CD14-positive monocyte (primary cell): ENCODE data around the gene GLIPR1L2. TPM values are rescaled to one million over a fixed set of nuclear protein-coding genes. Genes with fewer than 3 reads are reported as not detected.

Experiments
- DNase-seq, 3 donors: peaks; one replicate each; pipeline ENCODE4 v3.0.0-alpha.2; 2011 to 2022
- H2AFZ ChIP-seq: 2 replicates; pipeline ENCODE4 v1.6.0; 2012; ENCODE audit warnings: mild to moderate bottlenecking, low read depth, low read length, inconsistent platforms; ENCODE audit not compliant: insufficient read depth, poor library complexity, severe bottlenecking
- H3K27ac ChIP-seq, 2 donors: 1 replicate in 1 of 2; 2 replicates in 1 of 2; pipeline ENCODE4 v1.5.1; 2012 to 2013; ENCODE audit warnings: low read length in 2 of 2, control low read depth in 1 of 2, inconsistent platforms in 1 of 2, low read depth in 1 of 2, mild to moderate bottlenecking in 1 of 2
- H3K27me3 ChIP-seq, 2 donors: one replicate each; pipeline versions ENCODE4 v1.6.0 to v1.6.1; 2011 to 2013; ENCODE audit warnings: low read length in 2 of 2; ENCODE audit not compliant: control insufficient read depth in 2 of 2, insufficient read depth in 2 of 2
- H3K36me3 ChIP-seq, 2 donors: replicated peaks in 1 of 2; 1 replicate in 1 of 2; 2 replicates in 1 of 2; pipeline versions ENCODE4 v1.5.1 to v1.6.1; 2012 to 2013; ENCODE audit warnings: low read length in 2 of 2, control low read depth in 1 of 2, inconsistent platforms in 1 of 2, mild to moderate bottlenecking in 1 of 2; ENCODE audit not compliant: insufficient read depth in 2 of 2, control insufficient read depth in 1 of 2
- H3K4me1 ChIP-seq, 2 donors: 1 replicate in 1 of 2; 2 replicates in 1 of 2; pipeline versions ENCODE4 v1.5.1 to v1.6.1; 2012 to 2013; ENCODE audit warnings: low read length in 2 of 2, control low read depth in 1 of 2, inconsistent platforms in 1 of 2, mild to moderate bottlenecking in 1 of 2, moderate library complexity in 1 of 2; ENCODE audit not compliant: insufficient read depth in 2 of 2, control insufficient read depth in 1 of 2
- H3K4me2 ChIP-seq: replicated peaks from 2 replicates; pipeline ENCODE3; 2012; ENCODE audit warnings: low read length, moderate library complexity, mild to moderate bottlenecking; ENCODE audit not compliant: poor library complexity, severe bottlenecking; ENCODE audit errors: extremely low read depth
- H3K4me3 ChIP-seq, 3 experiments: fragments of 200-600 bp in 1 of 3; sonication (generic) in 1 of 3; replicated peaks in 1 of 3; 1 replicate in 2 of 3; 2 replicates in 1 of 3; pipeline ENCODE4 v1.5.1; 2011 to 2013; ENCODE audit warnings: low read length in 3 of 3, mild to moderate bottlenecking in 3 of 3, control low read depth in 2 of 3, low read depth in 2 of 3, inconsistent platforms in 1 of 3, moderate library complexity in 1 of 3
- H3K79me2 ChIP-seq: 2 replicates; pipeline ENCODE4 v1.6.0; 2012; ENCODE audit warnings: mild to moderate bottlenecking, control low read depth, inconsistent platforms, low read length, moderate library complexity; ENCODE audit not compliant: insufficient read depth
- H3K9ac ChIP-seq: 2 replicates; pipeline ENCODE4 v1.6.0; 2017; ENCODE audit warnings: low read length, mild to moderate bottlenecking; ENCODE audit not compliant: insufficient read depth, poor library complexity, severe bottlenecking
- H3K9me3 ChIP-seq, 2 donors: replicated peaks in 1 of 2; 1 replicate in 1 of 2; 2 replicates in 1 of 2; pipeline versions ENCODE4 v1.5.1 to v1.6.1; 2012 to 2013; ENCODE audit warnings: low read length in 2 of 2, control low read depth in 1 of 2; ENCODE audit not compliant: control insufficient read depth in 1 of 2, insufficient read depth in 1 of 2
- H4K20me1 ChIP-seq: 2 replicates; pipeline ENCODE4 v1.6.0; 2012; ENCODE audit warnings: mild to moderate bottlenecking, low read length, control low read depth, moderate library complexity; ENCODE audit not compliant: insufficient read depth
- H3K27ac Mint-ChIP-seq, 7 donors: one replicate each; pipeline ENCODE4 v1.8.0; 2020; ENCODE audit warnings: mild to moderate bottlenecking in 7 of 7, mixed read lengths in 7 of 7, moderate library complexity in 6 of 7, inconsistent platforms in 2 of 7
- H3K27me3 Mint-ChIP-seq, 3 donors: one replicate each; pipeline ENCODE4 v1.8.0; 2021 to 2022; ENCODE audit warnings: low read depth in 3 of 3, mild to moderate bottlenecking in 3 of 3, mixed read lengths in 3 of 3, moderate library complexity in 3 of 3, inconsistent platforms in 1 of 3
- H3K36me3 Mint-ChIP-seq, 2 donors: one replicate each; pipeline ENCODE4 v1.8.0; 2020; ENCODE audit warnings: mixed read lengths in 2 of 2, inconsistent platforms in 1 of 2, mild to moderate bottlenecking in 1 of 2
- H3K4me1 Mint-ChIP-seq: one replicate; pipeline ENCODE4 v1.8.0; 2020; ENCODE audit warnings: mild to moderate bottlenecking, mixed read lengths
- H3K4me3 Mint-ChIP-seq, 2 donors: one replicate each; pipeline ENCODE4 v1.8.0; 2020; ENCODE audit warnings: mild to moderate bottlenecking in 2 of 2, mixed read lengths in 2 of 2, moderate library complexity in 1 of 2
- H3K9me3 Mint-ChIP-seq, 7 donors: one replicate each; pipeline ENCODE4 v1.8.0; 2020 to 2022; ENCODE audit warnings: mixed read lengths in 7 of 7, mild to moderate bottlenecking in 6 of 7, moderate library complexity in 6 of 7, inconsistent platforms in 2 of 7
- WGBS: methylation state at CpG from one replicate; pipeline ENCODE4 v1.1.5; 2013; ENCODE audit warnings: missing lambda C conversion rate; ENCODE audit not compliant: insufficient coverage; 5-methylcytosine and 5-hydroxymethylcytosine counted together
- intact Hi-C, 2 donors: fragments of 100-400 bp; cut with micrococcal nuclease; formaldehyde crosslinking; loops; one replicate each; pipeline versions ENCODE4 v1.15.0 to v1.15.1; 2023
- polyA plus RNA-seq, 3 donors: library from polyadenylated mRNA; depleted of rRNA in 1 of 3; unstranded in 2 of 3; stranded (reverse) in 1 of 3; fragments of 300-500 nt in 2 of 3; fragments of >200 nt in 1 of 3; fragmentation: Illumina TruSeq in 2 of 3; gene quantifications; 1 replicate in 2 of 3; 2 replicates in 1 of 3; pipeline ENCODE4 v1.2.3, GENCODE V29; 2012 to 2021
- TF ChIP-seq, protein P1 (sequence below): fragments of 200-600 bp; IDR thresholded peaks from one replicate; pipeline ENCODE4 v1.8.0; 2022; ENCODE audit warnings: antibody characterized with exemption, mild to moderate bottlenecking

The GLIPR1L2 gene
- polyA plus RNA-seq, 3 donors, result 0.11 to 0.24 TPM; not detected in 1

DNA sequence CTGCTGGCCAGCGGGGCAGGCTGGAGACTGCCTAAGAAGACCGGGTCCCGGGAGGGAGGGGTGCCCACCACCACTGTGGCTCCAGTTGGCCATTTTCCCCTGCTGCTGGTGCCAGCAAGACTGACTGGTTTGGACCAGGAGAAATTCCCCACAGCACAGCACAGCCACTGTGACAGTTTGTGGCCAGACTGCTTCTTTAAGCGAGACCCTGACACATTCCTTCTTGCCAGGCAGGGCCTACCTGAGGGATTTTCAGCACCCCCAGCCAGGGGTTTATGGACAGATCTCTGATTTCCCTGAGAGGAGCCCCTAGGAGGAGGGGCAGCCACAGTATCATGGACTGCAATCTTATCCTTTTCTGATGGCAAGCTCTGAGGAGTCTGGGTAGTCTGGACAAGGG lies 40.9 kb upstream of the GLIPR1L2 start:
- TF ChIP-seq, protein P1, sequence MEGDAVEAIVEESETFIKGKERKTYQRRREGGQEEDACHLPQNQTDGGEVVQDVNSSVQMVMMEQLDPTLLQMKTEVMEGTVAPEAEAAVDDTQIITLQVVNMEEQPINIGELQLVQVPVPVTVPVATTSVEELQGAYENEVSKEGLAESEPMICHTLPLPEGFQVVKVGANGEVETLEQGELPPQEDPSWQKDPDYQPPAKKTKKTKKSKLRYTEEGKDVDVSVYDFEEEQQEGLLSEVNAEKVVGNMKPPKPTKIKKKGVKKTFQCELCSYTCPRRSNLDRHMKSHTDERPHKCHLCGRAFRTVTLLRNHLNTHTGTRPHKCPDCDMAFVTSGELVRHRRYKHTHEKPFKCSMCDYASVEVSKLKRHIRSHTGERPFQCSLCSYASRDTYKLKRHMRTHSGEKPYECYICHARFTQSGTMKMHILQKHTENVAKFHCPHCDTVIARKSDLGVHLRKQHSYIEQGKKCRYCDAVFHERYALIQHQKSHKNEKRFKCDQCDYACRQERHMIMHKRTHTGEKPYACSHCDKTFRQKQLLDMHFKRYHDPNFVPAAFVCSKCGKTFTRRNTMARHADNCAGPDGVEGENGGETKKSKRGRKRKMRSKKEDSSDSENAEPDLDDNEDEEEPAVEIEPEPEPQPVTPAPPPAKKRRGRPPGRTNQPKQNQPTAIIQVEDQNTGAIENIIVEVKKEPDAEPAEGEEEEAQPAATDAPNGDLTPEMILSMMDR, result no peak
- no peaks in the 10 kb centered on the region for H3K4me1 ChIP-seq
- Mint-ChIP-seq H3K9me3 (peaks cover 0 to 15% (median 8%) of the 10 kb centered on the region in 7 donors), H3K4me1 (peaks cover 2% of the 10 kb centered on the region), H3K27me3 (peaks cover 0 to 4% (median 2%) of the 10 kb centered on the region in 3 donors), H3K4me3 (no peak overlapping the region), H3K27ac (no peak overlapping the region), H3K36me3 (no peaks in the 10 kb centered on the region)
- H4K20me1 ChIP-seq, result no peaks in the 10 kb centered on the region
- H3K27ac ChIP-seq, result no peak overlapping the region
- no peaks in the 10 kb centered on the region for H3K27me3 ChIP-seq
- H3K9me3 ChIP-seq, result no peaks in the 10 kb centered on the region
- H3K4me3 ChIP-seq, result no peak overlapping the region
- H3K79me2 ChIP-seq, result no peaks in the 10 kb centered on the region
- H3K4me2 ChIP-seq, result no peak overlapping the region
- H3K9ac ChIP-seq, result no peak overlapping the region
- no peaks in the 10 kb centered on the region for H3K36me3 ChIP-seq
- 94% methylated on average over 4 of the region's 4 CpGs for WGBS
- intact Hi-C loops, result no loop called here
- DNase-seq, result no peak
- no peak overlapping the region for H2AFZ ChIP-seq

DNA sequence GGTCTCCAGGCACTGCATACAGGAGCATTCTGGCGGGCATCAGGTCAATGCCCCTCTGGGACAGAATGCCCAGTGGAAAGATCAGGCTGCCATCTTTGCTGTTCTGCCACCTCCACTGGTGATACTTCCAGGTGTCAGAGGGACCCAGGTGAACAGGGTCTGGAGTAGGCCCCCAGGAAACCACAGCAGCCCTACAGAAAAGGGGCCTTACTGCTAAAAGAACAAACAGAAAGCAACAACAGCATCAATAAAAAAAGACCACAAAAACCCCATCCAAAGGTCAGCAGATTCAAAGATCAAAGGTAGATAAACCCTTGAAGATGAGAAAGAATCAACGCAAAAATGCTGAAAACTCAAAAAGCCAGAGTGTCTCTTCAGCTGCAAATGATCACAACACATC lies 40.5 kb upstream of the GLIPR1L2 start:
- Histone ChIP-seq H3K79me2 (no peaks in the 10 kb centered on the region), H2AFZ (no peak overlapping the region), H3K9me3 (no peaks in the 10 kb centered on the region), H3K9ac (no peak overlapping the region), H4K20me1 (no peaks in the 10 kb centered on the region), H3K36me3 (no peaks in the 10 kb centered on the region), H3K27me3 (no peaks in the 10 kb centered on the region), H3K27ac (no peak overlapping the region), H3K4me2 (no peak overlapping the region), H3K4me1 (no peaks in the 10 kb centered on the region), H3K4me3 (no peak overlapping the region)
- TF ChIP-seq, protein P1, result no peak
- no peak for DNase-seq
- Mint-ChIP-seq H3K4me1 (peaks cover 2% of the 10 kb centered on the region), H3K36me3 (no peaks in the 10 kb centered on the region), H3K27me3 (peaks cover 0 to 4% (median 2%) of the 10 kb centered on the region in 3 donors), H3K4me3 (no peak overlapping the region), H3K9me3 (peaks cover 0 to 17% (median 11%) of the 10 kb centered on the region in 7 donors), H3K27ac (no peak overlapping the region)
- 93% methylated on average over 2 of the region's 2 CpGs for WGBS
- intact Hi-C loops, result no loop called here
